ENCODE data around the gene SLC25A21.

DNA sequence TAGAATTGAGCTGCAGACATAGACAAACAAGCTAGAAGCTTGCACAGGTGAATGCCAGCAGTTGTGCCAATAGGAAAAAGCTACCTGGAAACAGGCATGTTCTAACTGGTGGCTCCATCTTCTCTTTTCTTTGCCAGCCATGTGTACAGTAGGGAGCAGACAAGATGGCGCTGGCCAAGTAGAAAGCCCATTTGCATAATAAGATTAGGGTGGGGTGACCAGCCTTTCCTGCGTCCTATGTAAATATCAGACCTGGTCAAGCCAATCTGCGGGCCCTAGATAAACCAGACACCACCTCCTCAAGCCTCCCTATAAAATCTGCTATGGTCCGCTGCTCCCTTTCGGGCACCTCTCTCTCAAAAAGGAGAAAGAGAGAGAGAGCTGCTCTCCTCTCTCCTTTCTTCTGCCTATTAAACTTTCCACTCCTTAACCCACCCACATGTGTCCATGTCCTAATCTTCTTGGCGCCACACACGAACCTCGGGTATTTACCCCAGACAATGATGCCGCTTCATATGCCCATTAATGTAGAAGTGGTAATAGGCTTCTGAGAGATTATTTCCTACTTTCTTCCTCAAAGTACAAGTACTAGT is 201.0 kb downstream of the SLC25A21 start:
- no peak for TF ChIP-seq POLR2A (IDR thresholded peaks at IDR 0.05)
- TF ChIP-seq, protein P1, sequence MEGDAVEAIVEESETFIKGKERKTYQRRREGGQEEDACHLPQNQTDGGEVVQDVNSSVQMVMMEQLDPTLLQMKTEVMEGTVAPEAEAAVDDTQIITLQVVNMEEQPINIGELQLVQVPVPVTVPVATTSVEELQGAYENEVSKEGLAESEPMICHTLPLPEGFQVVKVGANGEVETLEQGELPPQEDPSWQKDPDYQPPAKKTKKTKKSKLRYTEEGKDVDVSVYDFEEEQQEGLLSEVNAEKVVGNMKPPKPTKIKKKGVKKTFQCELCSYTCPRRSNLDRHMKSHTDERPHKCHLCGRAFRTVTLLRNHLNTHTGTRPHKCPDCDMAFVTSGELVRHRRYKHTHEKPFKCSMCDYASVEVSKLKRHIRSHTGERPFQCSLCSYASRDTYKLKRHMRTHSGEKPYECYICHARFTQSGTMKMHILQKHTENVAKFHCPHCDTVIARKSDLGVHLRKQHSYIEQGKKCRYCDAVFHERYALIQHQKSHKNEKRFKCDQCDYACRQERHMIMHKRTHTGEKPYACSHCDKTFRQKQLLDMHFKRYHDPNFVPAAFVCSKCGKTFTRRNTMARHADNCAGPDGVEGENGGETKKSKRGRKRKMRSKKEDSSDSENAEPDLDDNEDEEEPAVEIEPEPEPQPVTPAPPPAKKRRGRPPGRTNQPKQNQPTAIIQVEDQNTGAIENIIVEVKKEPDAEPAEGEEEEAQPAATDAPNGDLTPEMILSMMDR (IDR thresholded peaks at IDR 0.05) = no peak

Data from lower leg skin (tissue), 3 donors.